OCI-LY7 (cell line): ENCODE measurements around the gene YY1. TPM values are rescaled to one million over a fixed set of nuclear protein-coding genes. Genes with fewer than 3 reads are reported as not detected.

Experiments used
- BruUV-seq: library from RNA; stranded (reverse); fragments of 400-500 nt; replicated peaks from 2 replicates; lab custom pipeline; 2021; lab: Mats Ljungman, UMichigan
- CTCF ChIA-PET: fragments of 300-600 bp; sonication (Branson Sonifier 250); formaldehyde crosslinking; loops from one replicate; lab custom pipeline; 2022; ENCODE audit warnings: antibody characterized with exemption; ENCODE audit not compliant: unreplicated experiment; lab: Charles Lee
- POLR2A ChIA-PET: fragments of 300-600 bp; sonication (Branson Sonifier 250); formaldehyde crosslinking; loops from one replicate; lab custom pipeline; 2022; ENCODE audit warnings: antibody characterized with exemption; lab: Charles Lee
- DNase-seq: peaks from one replicate; pipeline ENCODE4 v3.0.0-alpha.2; 2015; ENCODE audit warnings: low spot score
- H2AFZ ChIP-seq: fragments of 200-600 bp; sonication (generic), shearing (Covaris generic); 2 replicates; pipeline ENCODE4 v1.6.1; 2014; ENCODE audit warnings: mild to moderate bottlenecking, antibody characterized with exemption, low read length, moderate library complexity
- H3K27ac ChIP-seq: fragments of 200-600 bp; sonication (generic); 2 replicates; pipeline ENCODE4 v1.5.1; 2014; ENCODE audit warnings: mixed run types, low read depth, mild to moderate bottlenecking, moderate library complexity, low read length, inconsistent platforms; ENCODE audit not compliant: poor library complexity, severe bottlenecking
- H3K36me3 ChIP-seq: fragments of 200-600 bp; sonication (generic); 2 replicates; pipeline ENCODE4 v1.6.1; 2014; ENCODE audit warnings: mild to moderate bottlenecking, antibody characterized with exemption, low read length, moderate library complexity, mixed read lengths; ENCODE audit not compliant: insufficient read depth
- H3K4me1 ChIP-seq: fragments of 200-600 bp; sonication (generic); 2 replicates; pipeline ENCODE4 v1.5.1; 2014; ENCODE audit warnings: mild to moderate bottlenecking, low read length; ENCODE audit not compliant: insufficient read depth, poor library complexity, severe bottlenecking
- H3K4me2 ChIP-seq: fragments of 200-600 bp; sonication (generic); 2 replicates; pipeline ENCODE4 v1.6.1; 2014; ENCODE audit warnings: mild to moderate bottlenecking, low read length
- H3K4me3 ChIP-seq: fragments of 200-600 bp; sonication (generic); 2 replicates; pipeline ENCODE4 v1.5.1; 2014; ENCODE audit warnings: mild to moderate bottlenecking, low read depth, low read length; ENCODE audit not compliant: poor library complexity, severe bottlenecking
- H3K79me2 ChIP-seq: fragments of 200-600 bp; sonication (generic); 2 replicates; pipeline ENCODE4 v1.6.1; 2016; ENCODE audit warnings: low read depth, mild to moderate bottlenecking, low read length, moderate library complexity, mixed read lengths; ENCODE audit not compliant: insufficient read depth
- H3K9me2 ChIP-seq: fragments of 200-600 bp; sonication (generic); 2 replicates; pipeline ENCODE4 v1.6.1; 2016; ENCODE audit warnings: mild to moderate bottlenecking, low read length, mixed read lengths; ENCODE audit not compliant: insufficient read depth
- H3K9me3 ChIP-seq: fragments of 200-600 bp; sonication (generic); 2 replicates; pipeline ENCODE4 v1.6.1; 2014; ENCODE audit warnings: mild to moderate bottlenecking, mixed run types, low read length, mixed read lengths
- H4K20me1 ChIP-seq: fragments of 200-600 bp; sonication (generic); 2 replicates; pipeline ENCODE4 v1.6.1; 2014; ENCODE audit warnings: mild to moderate bottlenecking, antibody characterized with exemption, low read length, moderate library complexity, mixed read lengths; ENCODE audit not compliant: insufficient read depth
- EZH2phosphoT487 ChIP-seq: fragments of 200-600 bp; sonication (generic); IDR thresholded peaks from 2 replicates; pipeline ENCODE4 v1.6.1; 2018; ENCODE audit warnings: low read depth, borderline replicate concordance, mild to moderate bottlenecking, mixed run types, antibody characterized with exemption, low read length, moderate library complexity, mixed read lengths
- intact Hi-C: fragments of 100-400 bp; cut with micrococcal nuclease; formaldehyde crosslinking; loops from one replicate; pipeline ENCODE4 v1.10.0; 2022; ENCODE audit not compliant: unreplicated experiment
- total RNA-seq, 2 experiments: library from RNA; depleted of rRNA in 1 of 2; stranded (reverse); fragments of >200 nt in 1 of 2; shearing (Covaris generic) in 1 of 2; gene quantifications; 2 replicates each; pipeline ENCODE4 v1.2.3, GENCODE V29; 2014 to 2022
- TF ChIP-seq, protein P1 (sequence below): fragments of 200-600 bp; sonication (generic); conservative IDR thresholded peaks from 2 replicates; pipeline ENCODE4 v1.5.1; 2014; ENCODE audit warnings: mild to moderate bottlenecking, antibody characterized with exemption, low read length, moderate library complexity, mixed read lengths

The YY1 gene
- total RNA-seq, 2 experiments from 2014 or later, result 59.9 to 140 TPM

DNA sequence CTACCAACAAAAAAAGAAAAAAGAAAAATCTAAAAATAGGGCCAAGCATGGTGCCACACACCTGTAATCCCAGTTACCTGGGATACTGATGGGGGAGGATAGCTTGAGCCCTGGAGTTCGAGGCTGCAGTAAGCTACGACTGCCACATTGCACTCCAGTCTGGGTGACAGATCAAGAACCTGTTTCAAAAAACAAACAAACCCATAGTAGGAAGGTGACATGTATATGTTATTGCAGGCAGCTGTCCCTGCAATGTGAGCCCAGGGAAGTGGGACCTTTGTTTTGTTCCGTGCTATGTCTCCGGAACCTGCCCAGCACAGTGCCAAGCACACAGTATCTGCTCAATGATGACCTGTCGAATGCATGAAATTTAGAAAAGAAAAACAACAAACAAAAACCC, 37.2 kb upstream of the YY1 start:
- no peak overlapping the region for H3K27ac ChIP-seq
- no peaks in the 10 kb centered on the region for H3K9me3 ChIP-seq
- no peaks in the 10 kb centered on the region for H3K9me2 ChIP-seq
- POLR2A ChIA-PET, result no interaction called here
- H3K4me3 ChIP-seq, result no peak overlapping the region
- TF ChIP-seq, protein P1, sequence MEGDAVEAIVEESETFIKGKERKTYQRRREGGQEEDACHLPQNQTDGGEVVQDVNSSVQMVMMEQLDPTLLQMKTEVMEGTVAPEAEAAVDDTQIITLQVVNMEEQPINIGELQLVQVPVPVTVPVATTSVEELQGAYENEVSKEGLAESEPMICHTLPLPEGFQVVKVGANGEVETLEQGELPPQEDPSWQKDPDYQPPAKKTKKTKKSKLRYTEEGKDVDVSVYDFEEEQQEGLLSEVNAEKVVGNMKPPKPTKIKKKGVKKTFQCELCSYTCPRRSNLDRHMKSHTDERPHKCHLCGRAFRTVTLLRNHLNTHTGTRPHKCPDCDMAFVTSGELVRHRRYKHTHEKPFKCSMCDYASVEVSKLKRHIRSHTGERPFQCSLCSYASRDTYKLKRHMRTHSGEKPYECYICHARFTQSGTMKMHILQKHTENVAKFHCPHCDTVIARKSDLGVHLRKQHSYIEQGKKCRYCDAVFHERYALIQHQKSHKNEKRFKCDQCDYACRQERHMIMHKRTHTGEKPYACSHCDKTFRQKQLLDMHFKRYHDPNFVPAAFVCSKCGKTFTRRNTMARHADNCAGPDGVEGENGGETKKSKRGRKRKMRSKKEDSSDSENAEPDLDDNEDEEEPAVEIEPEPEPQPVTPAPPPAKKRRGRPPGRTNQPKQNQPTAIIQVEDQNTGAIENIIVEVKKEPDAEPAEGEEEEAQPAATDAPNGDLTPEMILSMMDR, result no peak
- TF ChIP-seq EZH2phosphoT487, result no peak
- DNase-seq, result no peak
- CTCF ChIA-PET, result no interaction called here
- intact Hi-C loops, result no loop called here
- no peaks in the 10 kb centered on the region for H3K79me2 ChIP-seq
- no peak overlapping the region for H2AFZ ChIP-seq
- no peak overlapping the region for H3K4me2 ChIP-seq
- no peaks in the 10 kb centered on the region for H4K20me1 ChIP-seq
- no peaks in the 10 kb centered on the region for H3K36me3 ChIP-seq
- BruUV-seq, result no TSS peak
- H3K4me1 ChIP-seq, result no peaks in the 10 kb centered on the region

DNA sequence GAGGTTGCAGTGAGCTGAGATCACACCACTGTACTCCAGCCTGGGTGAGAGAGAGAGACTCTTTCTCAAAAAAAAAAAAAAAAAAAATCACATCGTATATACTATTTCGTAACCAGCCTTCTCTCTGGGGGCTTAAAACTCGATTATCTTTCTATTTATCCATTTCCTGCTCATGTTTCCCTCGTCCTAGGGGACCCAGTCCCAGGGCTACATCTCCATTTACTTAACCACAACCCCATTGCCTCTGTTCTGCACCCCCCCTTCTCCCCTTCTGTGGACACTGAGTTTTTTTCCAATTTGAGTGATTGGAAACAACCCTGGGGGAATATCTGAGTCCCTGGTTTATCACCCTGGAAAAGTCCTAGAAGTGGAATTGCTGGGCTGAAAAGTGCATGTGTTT, 36.2 kb upstream of the YY1 start:
- no peaks in the 10 kb centered on the region for H4K20me1 ChIP-seq
- H3K27ac ChIP-seq, result no peak overlapping the region
- ChIA-PET POLR2A (no interaction called here), CTCF (no interaction called here)
- no peaks in the 10 kb centered on the region for H3K9me2 ChIP-seq
- H3K36me3 ChIP-seq, result no peaks in the 10 kb centered on the region
- no peak for DNase-seq
- H3K4me3 ChIP-seq, result no peak overlapping the region
- no TSS peak for BruUV-seq
- H3K79me2 ChIP-seq, result no peaks in the 10 kb centered on the region
- H3K4me1 ChIP-seq, result no peaks in the 10 kb centered on the region
- TF ChIP-seq, protein P1, result no peak
- TF ChIP-seq EZH2phosphoT487, result no peak
- H2AFZ ChIP-seq, result no peak overlapping the region
- H3K4me2 ChIP-seq, result no peak overlapping the region
- no peaks in the 10 kb centered on the region for H3K9me3 ChIP-seq
- intact Hi-C loops, result no loop called here

DNA sequence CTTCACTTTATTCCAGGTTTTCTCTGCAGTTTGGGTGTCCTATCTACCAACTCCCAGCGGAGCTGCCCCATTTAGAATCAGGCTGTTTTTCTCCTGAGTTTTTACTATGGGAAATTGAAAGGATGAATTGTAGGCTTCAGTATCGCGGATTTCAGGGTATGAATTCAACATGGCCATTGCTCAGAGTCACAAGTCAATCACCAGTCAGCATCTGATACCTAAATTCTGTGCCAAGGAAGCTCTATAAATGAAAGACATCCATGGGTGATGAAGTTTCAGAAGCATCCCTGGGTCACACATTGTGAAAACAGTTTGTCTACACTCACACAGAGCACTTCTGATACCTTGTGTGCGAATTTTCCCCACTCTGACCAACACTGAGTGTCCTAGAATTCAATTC, 35.8 kb upstream of the YY1 start:
- H3K9me2 ChIP-seq, result no peaks in the 10 kb centered on the region
- POLR2A ChIA-PET, result no interaction called here
- no peak overlapping the region for H3K27ac ChIP-seq
- H3K4me3 ChIP-seq, result no peak overlapping the region
- H3K4me2 ChIP-seq, result no peak overlapping the region
- no peak for DNase-seq
- BruUV-seq, result no TSS peak
- H4K20me1 ChIP-seq, result no peaks in the 10 kb centered on the region
- no peaks in the 10 kb centered on the region for H3K4me1 ChIP-seq
- CTCF ChIA-PET, result no interaction called here
- no peak overlapping the region for H2AFZ ChIP-seq
- intact Hi-C loops, result no loop called here
- TF ChIP-seq, protein P1, result no peak
- TF ChIP-seq EZH2phosphoT487, result no peak
- H3K9me3 ChIP-seq, result no peaks in the 10 kb centered on the region
- no peaks in the 10 kb centered on the region for H3K36me3 ChIP-seq
- no peaks in the 10 kb centered on the region for H3K79me2 ChIP-seq
